HEK293 (cell line): ENCODE results near the gene NPRL2.

Experiments used
- CTCF ChIA-PET: fragments of 350-600 bp; formaldehyde crosslinking; extraction: SDS; loops from one replicate; lab custom pipeline; 2021; ENCODE audit warnings: antibody characterized with exemption; lab: Yijun Ruan, JAX
- POLR2A ChIA-PET: fragments of 300-600 bp; formaldehyde crosslinking; extraction: SDS; loops from one replicate; lab custom pipeline; 2020; ENCODE audit warnings: antibody characterized with exemption, inconsistent platforms; lab: Yijun Ruan, JAX
- H3K27ac ChIP-seq: fragments of 200-500 bp; sonication (Bioruptor generic); 2 replicates; pipeline ENCODE4 v1.5.1; 2014; ENCODE audit warnings: low read depth, low read length, control low read depth, inconsistent platforms; ENCODE audit errors: extremely low read depth
- H3K36me3 ChIP-seq, 2 experiments: fragments of 200-500 bp in 1 of 2; sonication (Bioruptor generic) in 1 of 2; 1 replicate in 1 of 2; 2 replicates in 1 of 2; pipeline ENCODE4 v1.5.1; 2014 to 2017; ENCODE audit warnings: inconsistent platforms in 2 of 2, low read length in 2 of 2; ENCODE audit not compliant: control insufficient read depth in 2 of 2, insufficient read depth in 1 of 2
- H3K4me1 ChIP-seq: fragments of 200-500 bp; sonication (Bioruptor generic); 2 replicates; pipeline ENCODE4 v1.5.1; 2014; ENCODE audit warnings: mild to moderate bottlenecking, low read length, inconsistent platforms; ENCODE audit not compliant: control insufficient read depth, insufficient read depth
- H3K4me3 ChIP-seq: 2 replicates; pipeline ENCODE4 v1.5.1; 2011; ENCODE audit warnings: low read depth, mild to moderate bottlenecking, control low read depth, low read length, moderate library complexity
- H3K9me3 ChIP-seq: fragments of 200-500 bp; sonication (Bioruptor generic); 2 replicates; pipeline ENCODE4 v1.5.1; 2014; ENCODE audit warnings: low read depth, low read length, inconsistent platforms; ENCODE audit not compliant: control insufficient read depth, insufficient read depth
- BCL11B ChIP-seq: fragments of 450-650 bp; formaldehyde crosslinking; IDR thresholded peaks from 2 replicates; pipeline ENCODE4 v1.5.1; 2016; ENCODE audit warnings: low read depth, missing biosample characterization, missing genetic modification characterization
- CTCF ChIP-seq: fragments of 450-650 bp; formaldehyde crosslinking; IDR thresholded peaks from 2 replicates; pipeline ENCODE4 v1.5.1; 2016; ENCODE audit warnings: missing biosample characterization, missing genetic modification characterization
- ELK4 ChIP-seq: IDR thresholded peaks from 2 replicates; pipeline ENCODE4 v1.6.1; 2011; ENCODE audit warnings: mild to moderate bottlenecking, low read depth, low read length, borderline replicate concordance
- FEZF1 ChIP-seq: fragments of 450-650 bp; formaldehyde crosslinking; IDR thresholded peaks from 2 replicates; pipeline ENCODE4 v1.5.1; 2016; ENCODE audit warnings: missing biosample characterization, missing genetic modification characterization
- KLF8 ChIP-seq: fragments of 450-650 bp; formaldehyde crosslinking; IDR thresholded peaks from 2 replicates; pipeline ENCODE4 v1.5.1; 2016; ENCODE audit warnings: missing biosample characterization, missing genetic modification characterization
- REPIN1 ChIP-seq: fragments of 450-650 bp; formaldehyde crosslinking; IDR thresholded peaks from 2 replicates; pipeline ENCODE4 v1.5.1; 2017; ENCODE audit warnings: missing biosample characterization, missing genetic modification characterization, low read depth
- SP3 ChIP-seq: fragments of 450-650 bp; formaldehyde crosslinking; IDR thresholded peaks from 2 replicates; pipeline ENCODE4 v1.5.1; 2016; ENCODE audit warnings: missing biosample characterization, missing genetic modification characterization
- SP7 ChIP-seq: fragments of 450-650 bp; formaldehyde crosslinking; IDR thresholded peaks from 2 replicates; pipeline ENCODE4 v1.5.1; 2016; ENCODE audit warnings: missing biosample characterization, missing genetic modification characterization
- ZBTB48 ChIP-seq: fragments of 450-650 bp; formaldehyde crosslinking; IDR thresholded peaks from 2 replicates; pipeline ENCODE4 v1.5.1; 2016; ENCODE audit warnings: missing biosample characterization, missing genetic modification characterization
- ZFP41 ChIP-seq: fragments of 450-650 bp; formaldehyde crosslinking; IDR thresholded peaks from 2 replicates; pipeline ENCODE4 v1.5.1; 2016; ENCODE audit warnings: missing biosample characterization, missing genetic modification characterization, borderline replicate concordance
- ZNF148 ChIP-seq: fragments of 450-650 bp; formaldehyde crosslinking; IDR thresholded peaks from 2 replicates; pipeline ENCODE4 v1.5.0; 2017; ENCODE audit warnings: missing biosample characterization, missing genetic modification characterization, borderline replicate concordance
- ZNF19 ChIP-seq: fragments of 450-650 bp; formaldehyde crosslinking; IDR thresholded peaks from 2 replicates; pipeline ENCODE4; 2016; ENCODE audit warnings: missing biosample characterization, missing genetic modification characterization, low read depth
- ZNF202 ChIP-seq: fragments of 450-650 bp; formaldehyde crosslinking; IDR thresholded peaks from 2 replicates; pipeline ENCODE4 v1.5.1; 2016; ENCODE audit warnings: missing biosample characterization, missing genetic modification characterization, borderline replicate concordance
- ZNF292 ChIP-seq: fragments of 450-650 bp; formaldehyde crosslinking; IDR thresholded peaks from 2 replicates; pipeline ENCODE4 v1.5.1; 2016; ENCODE audit warnings: low read depth, missing biosample characterization, missing genetic modification characterization, borderline replicate concordance
- ZNF324 ChIP-seq: fragments of 450-650 bp; formaldehyde crosslinking; IDR thresholded peaks from 2 replicates; pipeline ENCODE4 v1.5.1; 2016; ENCODE audit warnings: missing biosample characterization, missing genetic modification characterization
- ZNF350 ChIP-seq: fragments of 450-650 bp; formaldehyde crosslinking; IDR thresholded peaks from 2 replicates; pipeline ENCODE4 v1.5.0; 2017; ENCODE audit warnings: missing biosample characterization, mild to moderate bottlenecking, missing genetic modification characterization
- ZNF404 ChIP-seq: fragments of 450-650 bp; formaldehyde crosslinking; IDR thresholded peaks from 2 replicates; pipeline ENCODE4 v1.5.1; 2017; ENCODE audit warnings: missing biosample characterization, missing genetic modification characterization
- ZNF473 ChIP-seq: fragments of 450-650 bp; formaldehyde crosslinking; IDR thresholded peaks from 2 replicates; pipeline ENCODE4 v1.5.1; 2017; ENCODE audit warnings: missing biosample characterization, missing genetic modification characterization
- ZNF610 ChIP-seq: fragments of 450-650 bp; formaldehyde crosslinking; IDR thresholded peaks from 2 replicates; pipeline ENCODE4 v1.5.1; 2016; ENCODE audit warnings: missing biosample characterization, missing genetic modification characterization, borderline replicate concordance
- ZNF843 ChIP-seq: fragments of 450-650 bp; formaldehyde crosslinking; IDR thresholded peaks from 2 replicates; pipeline ENCODE4 v1.5.1; 2016; ENCODE audit warnings: missing biosample characterization, missing genetic modification characterization
- ZSCAN23 ChIP-seq: fragments of 450-650 bp; formaldehyde crosslinking; IDR thresholded peaks from 2 replicates; pipeline ENCODE4 v1.5.1; 2016; ENCODE audit warnings: missing biosample characterization, missing genetic modification characterization
- TF ChIP-seq, protein P1 (sequence below): fragments of 450-650 bp; formaldehyde crosslinking; IDR thresholded peaks from 2 replicates; pipeline ENCODE4 v1.5.1; 2016; ENCODE audit warnings: missing biosample characterization, missing genetic modification characterization
- TF ChIP-seq, protein P2 (sequence below): fragments of 450-650 bp; formaldehyde crosslinking; IDR thresholded peaks from 2 replicates; pipeline ENCODE4 v1.5.1; 2016; ENCODE audit warnings: missing biosample characterization, missing genetic modification characterization

The NPRL2 gene

DNA sequence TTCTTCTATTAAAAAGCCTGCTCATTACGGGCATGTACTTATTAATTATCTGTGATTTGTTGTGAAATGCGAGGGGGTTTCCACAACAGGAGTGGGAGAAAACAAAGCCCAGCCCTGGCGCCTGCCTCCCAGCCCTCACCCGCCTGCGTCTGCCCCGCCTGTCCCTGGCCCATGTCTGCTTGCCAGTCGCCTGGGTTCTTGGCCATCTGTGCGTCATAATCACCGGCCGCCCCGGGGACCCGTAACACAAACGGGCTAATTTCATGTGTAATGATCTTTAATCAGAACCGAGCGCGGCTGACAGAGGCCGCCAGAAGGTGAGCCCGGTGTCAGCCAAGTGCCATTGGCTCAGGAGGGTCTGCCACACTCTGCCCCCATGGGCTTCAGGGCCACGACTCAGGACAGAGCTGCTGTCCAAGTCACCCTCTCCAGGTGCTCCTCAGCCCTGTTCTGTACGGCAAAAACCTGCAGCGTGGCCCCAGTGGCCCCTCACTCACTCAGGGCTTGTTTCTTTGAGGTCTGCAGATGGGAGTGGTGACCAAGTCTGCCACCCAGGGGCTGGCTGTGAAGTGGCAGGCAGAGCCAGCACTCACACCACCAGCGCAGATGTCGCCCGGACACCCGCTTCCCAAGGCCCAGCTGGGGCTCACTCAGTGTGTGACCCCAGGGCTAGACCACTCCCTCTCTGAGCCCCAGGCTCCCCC lies 37.6 kb upstream of the NPRL2 start:
- CTCF ChIA-PET: interaction anchor here (0.6 kb wide), 2 partner anchors 81 kb away, joined by 3 read pairs; no protein-coding TSS in a partner anchor
- POLR2A ChIA-PET: no interaction called here
- Histone ChIP-seq H3K27ac (no peak overlapping the region), H3K36me3 (no peaks in the 10 kb centered on the region), H3K4me1 (no peaks in the 10 kb centered on the region), H3K4me3 (no peak overlapping the region)
- peak; percentile 30; the same call in 1 of the 2 replicates for TF ChIP-seq CTCF (tag by site-specific recombination)
- no peak for TF ChIP-seq ZNF324 (tag by site-specific recombination)
- no peak for TF ChIP-seq REPIN1 (tag by site-specific recombination)
- no peak for TF ChIP-seq ZNF19 (tag by site-specific recombination)
- TF ChIP-seq ZNF404 (tag by site-specific recombination): no peak
- TF ChIP-seq, all 188 proteins: peak for 1
- no peaks in the 10 kb centered on the region for H3K9me3 ChIP-seq

- Histone ChIP-seq H3K4me1 (no peaks in the 10 kb centered on the region), H3K27ac (no peak overlapping the region), H3K4me3 (no peak overlapping the region), H3K36me3 (no peaks in the 10 kb centered on the region), H3K9me3 (no peaks in the 10 kb centered on the region)
- CTCF ChIA-PET: interaction anchor here (0.7 to 1.7 kb wide), 2 partner anchors 50 to 87 kb away, joined by 4 to 5 read pairs; no protein-coding TSS in a partner anchor
- POLR2A ChIA-PET: no interaction called here
- TF ChIP-seq ZNF292 (tag by site-specific recombination): no peak
- no peak for TF ChIP-seq SP7 (tag by site-specific recombination)
- no peak for TF ChIP-seq ELK4
- no peak for TF ChIP-seq BCL11B (tag by site-specific recombination)
- no peak for TF ChIP-seq ZNF148 (tag by site-specific recombination)
- TF ChIP-seq, protein P1, sequence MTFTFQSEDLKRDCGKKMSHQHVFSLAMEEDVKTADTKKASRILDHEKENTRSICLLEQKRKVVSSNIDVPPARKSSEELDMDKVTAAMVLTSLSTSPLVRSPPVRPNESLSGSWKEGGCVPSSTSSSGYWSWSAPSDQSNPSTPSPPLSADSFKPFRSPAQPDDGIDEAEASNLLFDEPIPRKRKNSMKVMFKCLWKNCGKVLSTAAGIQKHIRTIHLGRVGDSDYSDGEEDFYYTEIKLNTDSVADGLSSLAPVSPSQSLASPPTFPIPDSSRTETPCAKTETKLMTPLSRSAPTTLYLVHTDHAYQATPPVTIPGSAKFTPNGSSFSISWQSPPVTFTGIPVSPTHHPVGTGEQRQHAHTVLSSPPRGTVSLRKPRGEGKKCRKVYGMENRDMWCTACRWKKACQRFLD (tag by site-specific recombination): no peak
- no peak for TF ChIP-seq ZNF350
- no peak for TF ChIP-seq ZFP41 (tag by site-specific recombination)
- TF ChIP-seq, protein P2, sequence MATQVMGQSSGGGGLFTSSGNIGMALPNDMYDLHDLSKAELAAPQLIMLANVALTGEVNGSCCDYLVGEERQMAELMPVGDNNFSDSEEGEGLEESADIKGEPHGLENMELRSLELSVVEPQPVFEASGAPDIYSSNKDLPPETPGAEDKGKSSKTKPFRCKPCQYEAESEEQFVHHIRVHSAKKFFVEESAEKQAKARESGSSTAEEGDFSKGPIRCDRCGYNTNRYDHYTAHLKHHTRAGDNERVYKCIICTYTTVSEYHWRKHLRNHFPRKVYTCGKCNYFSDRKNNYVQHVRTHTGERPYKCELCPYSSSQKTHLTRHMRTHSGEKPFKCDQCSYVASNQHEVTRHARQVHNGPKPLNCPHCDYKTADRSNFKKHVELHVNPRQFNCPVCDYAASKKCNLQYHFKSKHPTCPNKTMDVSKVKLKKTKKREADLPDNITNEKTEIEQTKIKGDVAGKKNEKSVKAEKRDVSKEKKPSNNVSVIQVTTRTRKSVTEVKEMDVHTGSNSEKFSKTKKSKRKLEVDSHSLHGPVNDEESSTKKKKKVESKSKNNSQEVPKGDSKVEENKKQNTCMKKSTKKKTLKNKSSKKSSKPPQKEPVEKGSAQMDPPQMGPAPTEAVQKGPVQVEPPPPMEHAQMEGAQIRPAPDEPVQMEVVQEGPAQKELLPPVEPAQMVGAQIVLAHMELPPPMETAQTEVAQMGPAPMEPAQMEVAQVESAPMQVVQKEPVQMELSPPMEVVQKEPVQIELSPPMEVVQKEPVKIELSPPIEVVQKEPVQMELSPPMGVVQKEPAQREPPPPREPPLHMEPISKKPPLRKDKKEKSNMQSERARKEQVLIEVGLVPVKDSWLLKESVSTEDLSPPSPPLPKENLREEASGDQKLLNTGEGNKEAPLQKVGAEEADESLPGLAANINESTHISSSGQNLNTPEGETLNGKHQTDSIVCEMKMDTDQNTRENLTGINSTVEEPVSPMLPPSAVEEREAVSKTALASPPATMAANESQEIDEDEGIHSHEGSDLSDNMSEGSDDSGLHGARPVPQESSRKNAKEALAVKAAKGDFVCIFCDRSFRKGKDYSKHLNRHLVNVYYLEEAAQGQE (tag by site-specific recombination): no peak
- TF ChIP-seq ZBTB48 (tag by site-specific recombination): no peak
- no peak for TF ChIP-seq KLF8
- no peak for TF ChIP-seq ZSCAN23 (tag by site-specific recombination)
- TF ChIP-seq FEZF1 (tag by site-specific recombination): no peak
- no peak for TF ChIP-seq SP3
- TF ChIP-seq ZNF202 (tag by site-specific recombination): no peak
- TF ChIP-seq ZNF843 (tag by site-specific recombination): no peak
- no peak for TF ChIP-seq ZNF610 (tag by site-specific recombination)
- TF ChIP-seq ZNF473 (tag by site-specific recombination): no peak
Observed at GRCh38 chr3:50385754-50386153, 35.2 kb upstream of the NPRL2 start.
